PC-9 (cell line): ENCODE measurements around the gene FUOM.

ENCODE experiments used
- CTCF ChIP-seq: fragments of 200-600 bp; sonication (generic); conservative IDR thresholded peaks from 2 replicates; pipeline ENCODE4 v1.6.1; 2017; ENCODE audit warnings: mixed run types, antibody characterized with exemption, mild to moderate bottlenecking, moderate library complexity
- EZH2 ChIP-seq: fragments of 200-600 bp; sonication (generic); IDR thresholded peaks from 2 replicates; pipeline ENCODE4 v1.8.0; 2017; ENCODE audit warnings: antibody characterized with exemption, low read depth

GRCh38 chr10:133347710-133348517, 9.9 kb downstream of the FUOM start:
- TF ChIP-seq CTCF: no peak
- no peak for TF ChIP-seq EZH2
